Naive B cell (primary cell): Measurements from ENCODE around the gene ADH7. TPM values are rescaled to one million over a fixed set of nuclear protein-coding genes. Genes with fewer than 3 reads are reported as not detected.

Source experiments
- ATAC-seq, 2 donors: fragments of 150-1000 bp; cut with Tn5 transposase; 2 replicates each; pipeline ENCODE4 v1.10.0; 2021; ENCODE audit warnings: low read depth in 2 of 2, mild to moderate bottlenecking in 2 of 2, moderate library complexity in 2 of 2
- DNase-seq: peaks from one replicate; pipeline ENCODE4 v3.0.0; 2022
- H3K27ac Mint-ChIP-seq, 6 donors: one replicate each; pipeline ENCODE4 v1.8.0; 2020 to 2022; ENCODE audit warnings: mild to moderate bottlenecking in 6 of 6, mixed read lengths in 6 of 6, moderate library complexity in 5 of 6, inconsistent platforms in 2 of 6
- H3K27me3 Mint-ChIP-seq, 3 donors: one replicate each; pipeline ENCODE4 v1.8.0; 2021 to 2022; ENCODE audit warnings: mixed read lengths in 3 of 3, mild to moderate bottlenecking in 1 of 3
- H3K36me3 Mint-ChIP-seq, 2 donors: one replicate each; pipeline ENCODE4 v1.8.0; 2020 to 2022; ENCODE audit warnings: mixed read lengths in 2 of 2, inconsistent platforms in 1 of 2, mild to moderate bottlenecking in 1 of 2
- H3K4me1 Mint-ChIP-seq, 3 donors: one replicate each; pipeline ENCODE4 v1.8.0; 2020 to 2022; ENCODE audit warnings: mixed read lengths in 3 of 3, inconsistent platforms in 1 of 3, mild to moderate bottlenecking in 1 of 3, moderate library complexity in 1 of 3
- H3K4me3 Mint-ChIP-seq, 8 donors: one replicate each; pipeline ENCODE4 v1.8.0; 2020 to 2022; ENCODE audit warnings: mild to moderate bottlenecking in 8 of 8, mixed read lengths in 8 of 8, moderate library complexity in 8 of 8, inconsistent platforms in 2 of 8
- H3K9me3 Mint-ChIP-seq, 7 donors: one replicate each; pipeline ENCODE4 v1.8.0; 2020 to 2022; ENCODE audit warnings: mixed read lengths in 7 of 7, mild to moderate bottlenecking in 5 of 7, inconsistent platforms in 2 of 7, moderate library complexity in 1 of 7
- polyA plus RNA-seq, 6 donors: library from polyadenylated mRNA; unstranded; fragments of 300-500 nt; fragmentation: Illumina TruSeq; gene quantifications; one replicate each; pipeline ENCODE4 v1.2.3, GENCODE V29; 2021; ENCODE audit warnings: low read depth in 6 of 6

ADH7 gene
- polyA plus RNA-seq, result not detected

DNA sequence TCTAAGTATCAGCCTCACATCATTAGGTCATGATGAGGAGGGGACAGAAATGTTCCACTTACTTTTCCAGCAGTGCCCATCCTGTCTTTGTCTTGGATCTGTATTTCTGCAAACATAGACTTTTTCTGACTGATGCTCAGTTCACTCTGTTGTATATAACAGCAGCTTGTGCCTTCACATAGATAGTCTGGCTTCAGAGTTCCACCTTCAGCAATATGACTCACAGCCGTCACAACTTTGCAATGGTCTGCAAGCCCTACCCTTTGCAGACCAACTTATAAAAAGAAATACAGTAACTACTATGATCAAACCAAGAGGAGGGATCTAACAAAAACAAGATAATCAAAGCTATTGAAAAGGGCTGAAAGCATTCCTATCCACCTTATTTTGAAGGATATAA lies at the start of gene ADH7:
Gene ADH7 (minus strand): TSS at position 189 of the 400 bp plus-strand sequence. CDS start 109 bp downstream, at position 80.
- ATAC-seq (no peak), DNase-seq (no peak)
- no peaks in the 10 kb centered on the region for H3K4me1 Mint-ChIP-seq
- no peak within 1 kb of the TSS for H3K27ac Mint-ChIP-seq
- H3K9me3 Mint-ChIP-seq, result no peaks in the 10 kb centered on the region
- H3K27me3 Mint-ChIP-seq, result peaks cover 8 to 20% (median 12%) of the 10 kb centered on the region in 3 donors
- H3K36me3 Mint-ChIP-seq, result no peaks in the 10 kb centered on the region
- H3K4me3 Mint-ChIP-seq, result no peak within 1 kb of the TSS

DNA sequence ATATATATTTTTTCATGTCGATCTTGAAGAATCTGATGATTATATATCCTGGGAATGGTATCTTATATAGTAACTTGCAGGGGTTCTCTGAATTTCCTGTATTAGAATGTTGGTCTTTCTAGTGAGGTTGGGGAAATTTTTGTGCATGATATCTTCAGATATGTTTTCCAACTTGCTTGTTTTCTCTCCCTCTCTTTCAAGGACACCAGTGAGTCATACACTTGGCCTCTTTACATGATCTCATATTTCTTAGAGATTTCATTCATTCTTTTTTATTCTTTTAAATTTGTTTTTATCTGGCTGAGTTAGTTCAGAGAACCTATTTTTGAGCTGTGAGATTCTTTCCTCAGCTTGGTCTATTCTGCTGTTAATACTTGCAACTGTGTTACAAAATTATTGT lies 48.5 kb upstream of the ADH7 start:
- peaks cover 0 to 8% of the 10 kb centered on the region in 2 donors for H3K36me3 Mint-ChIP-seq
- no peaks in the 10 kb centered on the region for H3K27me3 Mint-ChIP-seq
- no peak overlapping the region for H3K4me3 Mint-ChIP-seq
- DNase-seq (no peak), ATAC-seq (no peak)
- H3K27ac Mint-ChIP-seq, result no peak overlapping the region
- H3K9me3 Mint-ChIP-seq, result peaks cover 7 to 47% (median 31%) of the 10 kb centered on the region in 7 donors
- H3K4me1 Mint-ChIP-seq, result no peaks in the 10 kb centered on the region

DNA sequence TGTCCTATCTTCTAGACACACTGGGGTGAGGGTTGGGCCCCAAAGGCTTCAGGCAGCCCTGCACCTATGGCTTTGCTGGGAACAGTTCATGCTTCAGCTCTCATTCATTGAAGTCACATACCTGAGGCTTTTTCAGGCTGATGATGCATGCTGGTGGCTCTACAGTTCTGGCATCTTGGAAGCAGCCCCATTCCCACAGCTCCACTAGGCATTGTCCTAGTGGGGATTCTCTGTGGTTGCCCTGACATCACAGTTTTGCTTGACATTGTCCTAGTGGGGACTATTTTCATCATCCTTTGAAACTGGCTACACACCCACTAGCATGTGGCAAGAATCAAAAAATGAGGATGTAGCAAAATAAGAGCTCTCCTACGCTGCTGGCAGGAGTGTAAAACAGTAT lies 38.0 kb upstream of the ADH7 start:
- ATAC-seq (no peak), DNase-seq (no peak)
- Mint-ChIP-seq H3K36me3 (no peaks in the 10 kb centered on the region), H3K4me1 (no peaks in the 10 kb centered on the region), H3K27me3 (peaks cover 6 to 12% (median 7%) of the 10 kb centered on the region in 3 donors), H3K4me3 (no peak overlapping the region), H3K27ac (no peak overlapping the region), H3K9me3 (no peaks in the 10 kb centered on the region)

DNA sequence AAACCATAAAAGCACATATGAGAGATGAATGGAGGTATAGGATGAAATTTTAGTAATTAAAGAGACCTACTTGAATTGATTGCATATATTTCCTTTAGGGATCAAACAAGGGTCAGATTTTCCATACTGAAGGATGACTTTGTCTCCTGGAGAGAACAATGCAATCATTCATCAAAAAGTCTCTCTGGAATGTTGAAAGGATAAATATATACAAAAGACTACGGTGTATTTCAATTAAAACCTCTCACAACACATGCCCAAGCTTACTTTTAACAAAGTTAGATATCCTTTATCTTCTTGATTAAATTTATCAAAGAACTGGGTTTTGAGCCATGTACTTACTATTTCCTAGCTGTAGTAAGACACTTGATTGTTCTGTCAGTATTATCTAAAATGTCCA lies 36.8 kb upstream of the ADH7 start:
- Mint-ChIP-seq H3K4me1 (no peaks in the 10 kb centered on the region), H3K27me3 (peaks cover 11 to 17% (median 12%) of the 10 kb centered on the region in 3 donors), H3K9me3 (no peaks in the 10 kb centered on the region), H3K4me3 (no peak overlapping the region), H3K36me3 (no peaks in the 10 kb centered on the region), H3K27ac (no peak overlapping the region)
- DNase-seq, result no peak
- ATAC-seq, result no peak

DNA sequence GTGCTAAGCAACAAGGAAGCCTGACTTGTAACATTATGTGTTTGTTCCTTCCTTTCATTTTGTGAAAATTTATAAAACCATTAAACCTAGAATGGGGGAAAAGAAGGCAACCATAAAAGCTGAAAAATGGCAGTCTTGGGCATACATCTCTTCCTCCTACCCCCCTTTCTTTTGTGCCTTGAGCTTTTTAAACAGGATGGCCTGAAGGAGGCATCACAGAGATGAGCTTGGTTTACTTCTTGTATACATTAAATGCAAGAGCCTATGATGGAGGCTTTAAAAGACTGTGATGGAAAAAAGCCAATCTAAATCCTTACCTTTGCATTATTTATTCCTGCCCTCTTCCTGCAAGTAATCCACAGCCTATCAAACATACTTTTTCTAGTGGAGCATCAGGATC lies 36.2 kb upstream of the ADH7 start:
- Mint-ChIP-seq H3K27ac (no peak overlapping the region), H3K4me1 (no peaks in the 10 kb centered on the region), H3K36me3 (no peaks in the 10 kb centered on the region), H3K4me3 (no peak overlapping the region), H3K9me3 (no peaks in the 10 kb centered on the region), H3K27me3 (peaks cover 11 to 17% (median 12%) of the 10 kb centered on the region in 3 donors)
- ATAC-seq (no peak), DNase-seq (no peak)

DNA sequence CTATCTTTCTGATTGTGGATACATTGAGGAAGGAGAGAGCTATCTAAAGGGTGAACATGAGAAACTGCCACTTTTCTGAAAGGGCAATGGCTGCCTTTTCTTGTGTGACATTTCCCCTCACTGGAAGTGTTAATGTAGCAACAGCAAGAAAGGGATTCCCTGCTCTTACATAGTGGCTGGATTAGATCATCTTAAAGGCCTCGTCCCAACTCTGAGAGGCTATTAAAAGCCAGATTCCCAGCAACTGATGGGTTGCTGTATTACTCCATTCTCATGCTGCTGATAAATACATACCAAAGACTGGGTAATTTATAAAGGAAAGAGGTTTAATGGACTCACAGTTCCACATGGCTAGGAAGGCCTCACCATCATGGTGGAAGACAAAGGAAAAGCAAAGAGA lies 33.7 kb upstream of the ADH7 start:
- Mint-ChIP-seq H3K4me3 (no peak overlapping the region), H3K27me3 (peaks cover 11 to 24% (median 19%) of the 10 kb centered on the region in 3 donors), H3K36me3 (no peaks in the 10 kb centered on the region), H3K27ac (no peak overlapping the region), H3K9me3 (no peaks in the 10 kb centered on the region), H3K4me1 (no peaks in the 10 kb centered on the region)
- no peak for DNase-seq
- ATAC-seq, result no peak

DNA sequence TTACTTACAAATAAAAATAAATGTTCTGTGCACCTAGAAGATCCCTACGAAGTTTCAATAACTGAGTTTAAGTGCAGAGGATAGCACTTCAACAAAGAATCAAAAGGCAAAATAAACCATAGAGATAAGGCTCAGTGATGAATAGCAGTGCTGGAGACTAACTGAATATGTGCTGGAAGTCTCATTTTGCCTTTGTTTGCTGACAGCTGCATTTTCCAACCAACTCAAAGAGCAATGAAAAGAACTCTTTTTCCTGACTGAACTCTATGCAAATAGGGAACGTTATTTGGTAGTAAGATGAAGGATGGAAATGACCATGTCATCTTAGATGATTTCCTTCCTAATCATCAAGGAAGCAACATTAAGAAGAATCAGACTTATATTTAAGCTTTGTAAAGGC lies 32.7 kb upstream of the ADH7 start:
- Mint-ChIP-seq H3K36me3 (no peaks in the 10 kb centered on the region), H3K4me1 (no peaks in the 10 kb centered on the region), H3K4me3 (no peak overlapping the region), H3K27me3 (peaks cover 13 to 24% (median 19%) of the 10 kb centered on the region in 3 donors), H3K9me3 (no peaks in the 10 kb centered on the region), H3K27ac (peak overlapping the region in 1 of 6 donors; percentile 78)
- ATAC-seq (no peak), DNase-seq (no peak)

DNA sequence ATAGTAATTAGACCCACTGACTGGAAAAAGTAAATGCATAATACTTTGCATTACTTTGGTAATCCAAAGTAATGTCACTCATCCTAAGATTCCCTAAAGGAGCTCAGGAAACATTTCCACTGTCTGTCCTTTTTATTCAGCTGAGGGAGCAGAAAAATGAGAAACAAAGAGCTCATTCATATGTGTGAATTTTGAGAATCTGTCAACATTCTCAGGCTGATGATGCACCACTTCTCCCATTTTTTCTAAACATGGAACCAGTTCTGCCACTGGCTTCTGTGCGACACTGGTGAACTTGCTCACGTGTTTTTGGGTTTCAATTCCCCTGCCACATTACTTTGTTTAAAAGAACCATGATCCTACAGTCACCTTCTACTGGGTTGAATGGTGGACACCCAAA lies 28.4 kb upstream of the ADH7 start:
- H3K4me3 Mint-ChIP-seq, result no peak overlapping the region
- no peaks in the 10 kb centered on the region for H3K9me3 Mint-ChIP-seq
- no peak for ATAC-seq

DNA sequence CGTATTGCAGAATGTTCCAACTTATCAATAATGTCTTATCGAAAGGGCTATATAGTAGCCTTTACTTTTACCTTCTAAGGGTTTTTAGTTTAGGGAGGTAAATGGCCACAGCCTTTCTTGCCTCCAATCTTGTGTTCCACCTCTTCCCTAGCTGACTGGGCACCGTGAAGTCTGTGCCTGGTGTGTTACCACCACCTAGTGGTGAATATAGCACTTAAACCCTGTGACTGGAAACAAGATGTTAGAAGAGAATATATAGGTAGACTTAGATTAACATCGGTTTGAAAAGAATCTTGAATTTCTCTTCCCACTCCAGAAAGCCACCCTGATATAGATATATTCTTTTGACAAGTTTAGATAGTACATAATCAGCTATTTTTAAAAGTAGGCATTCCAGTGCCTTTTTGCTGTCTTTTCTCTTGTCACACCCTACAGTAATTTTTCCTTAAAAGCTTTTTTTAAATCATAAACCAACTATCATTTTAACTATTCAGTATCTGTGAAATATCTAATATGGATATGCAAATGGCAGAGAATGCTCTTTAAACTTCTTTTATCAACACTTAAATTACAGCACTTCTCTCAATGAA lies 27.8 kb upstream of the ADH7 start:
- Mint-ChIP-seq H3K27ac (no peak overlapping the region), H3K4me1 (no peaks in the 10 kb centered on the region), H3K4me3 (no peak overlapping the region), H3K27me3 (peaks cover 7 to 34% (median 16%) of the 10 kb centered on the region in 3 donors), H3K36me3 (no peaks in the 10 kb centered on the region), H3K9me3 (no peaks in the 10 kb centered on the region)
- ATAC-seq, result peak; percentile 55 to 61
- DNase-seq, result peak; percentile 27

More for the DNA sequence above, 28.4 kb upstream of the ADH7 start:
- Mint-ChIP-seq H3K36me3 (no peaks in the 10 kb centered on the region), H3K4me1 (no peaks in the 10 kb centered on the region), H3K27me3 (peaks cover 13 to 34% (median 20%) of the 10 kb centered on the region in 3 donors), H3K27ac (peak overlapping the region in 1 of 6 donors; percentile 17)
- no peak for DNase-seq

DNA sequence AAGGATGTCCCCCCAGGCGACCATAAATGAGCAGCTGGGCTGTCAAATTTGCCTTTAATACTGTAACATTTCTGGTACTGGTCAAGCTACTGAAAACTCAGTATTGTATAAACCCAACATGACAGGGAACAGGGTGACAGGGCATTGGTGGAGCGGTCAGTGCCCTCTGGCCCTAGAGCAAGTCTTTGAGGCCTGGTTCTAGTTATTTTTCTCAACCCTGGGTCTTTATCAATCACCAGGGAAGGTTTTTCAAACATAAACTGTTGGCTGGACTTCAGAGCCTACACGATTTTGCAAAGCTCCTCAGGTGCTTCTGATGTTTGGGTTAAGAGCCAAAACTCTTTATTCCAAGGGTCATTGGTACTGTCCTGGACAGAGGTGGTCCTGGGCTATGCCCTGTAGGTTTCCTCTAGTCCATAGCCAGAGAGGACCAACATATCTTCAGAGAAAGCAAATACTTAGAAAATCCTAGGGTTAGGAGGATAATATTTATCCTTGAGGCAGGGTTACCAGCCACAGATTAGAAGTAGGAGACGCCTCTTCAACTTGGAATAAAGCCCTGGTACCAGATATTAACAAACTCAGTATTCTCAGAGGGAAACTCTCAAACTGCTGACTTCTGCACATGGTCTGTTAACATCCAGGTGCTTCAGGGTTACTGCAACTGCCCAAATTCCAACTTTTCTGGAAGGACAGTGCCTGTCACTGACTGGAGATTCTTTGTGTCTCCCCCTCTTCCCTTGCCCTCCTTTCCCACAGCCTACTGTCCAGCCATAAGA lies 26.7 kb upstream of the ADH7 start:
- Mint-ChIP-seq H3K4me1 (no peaks in the 10 kb centered on the region), H3K36me3 (no peaks in the 10 kb centered on the region), H3K4me3 (no peak overlapping the region), H3K9me3 (no peaks in the 10 kb centered on the region), H3K27ac (no peak overlapping the region), H3K27me3 (peaks cover 4 to 32% (median 13%) of the 10 kb centered on the region in 3 donors)
- DNase-seq (no peak), ATAC-seq (no peak)

DNA sequence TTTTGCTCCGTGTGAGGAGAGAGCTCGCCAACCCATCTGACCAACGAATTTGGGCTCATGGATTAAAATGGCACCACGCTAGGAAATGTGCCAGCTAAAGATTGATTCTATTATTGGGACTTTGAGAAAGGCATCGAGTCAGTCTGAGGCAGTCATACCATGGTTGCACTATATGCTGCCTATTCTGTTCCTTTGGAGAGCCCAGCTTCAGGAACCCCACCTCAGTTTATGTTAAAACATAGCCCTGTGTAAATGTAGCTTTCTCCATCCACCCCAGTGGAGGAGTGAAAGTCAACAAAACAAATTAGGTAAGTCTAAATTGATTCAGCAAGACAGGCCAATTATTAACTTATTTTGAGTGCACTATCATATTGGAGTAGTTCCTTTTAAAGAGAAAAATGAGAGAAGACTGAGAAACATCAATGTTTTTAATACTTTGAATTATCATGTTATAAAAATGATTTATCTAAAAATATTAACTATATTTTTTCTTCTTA lies 24.5 kb upstream of the ADH7 start:
- Mint-ChIP-seq H3K9me3 (no peaks in the 10 kb centered on the region), H3K4me3 (no peak overlapping the region), H3K27ac (no peak overlapping the region), H3K27me3 (peaks cover 4 to 34% (median 13%) of the 10 kb centered on the region in 3 donors), H3K36me3 (no peaks in the 10 kb centered on the region), H3K4me1 (no peaks in the 10 kb centered on the region)
- ATAC-seq, result no peak
- DNase-seq, result no peak

DNA sequence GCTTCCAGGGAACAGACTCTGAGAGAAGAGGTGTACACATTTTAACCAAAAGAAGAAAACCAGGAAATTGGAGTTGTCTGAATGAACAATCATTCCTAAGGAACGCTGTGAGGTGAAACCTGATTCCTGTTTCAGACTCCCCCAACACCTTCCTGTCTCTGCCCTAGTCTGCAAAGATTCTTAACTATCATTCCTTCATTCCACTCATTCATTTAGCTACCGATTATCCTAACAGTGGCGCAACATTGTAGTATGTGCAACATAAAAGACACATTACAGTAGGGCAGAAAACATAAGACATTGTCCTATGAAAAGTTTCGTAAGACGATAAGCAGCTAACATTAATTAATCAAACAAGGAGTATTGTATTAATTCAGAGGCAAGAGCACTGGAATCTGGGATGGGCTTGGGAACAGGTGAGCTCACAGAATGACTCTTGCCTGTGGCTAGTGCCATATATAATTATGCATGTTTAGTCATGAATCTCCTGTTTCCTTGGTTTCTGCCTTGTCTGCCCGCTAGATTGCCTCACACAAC lies 23.8 kb upstream of the ADH7 start:
- peaks cover 4 to 33% (median 15%) of the 10 kb centered on the region in 3 donors for H3K27me3 Mint-ChIP-seq
- no peak for DNase-seq
- H3K36me3 Mint-ChIP-seq, result no peaks in the 10 kb centered on the region
- H3K4me1 Mint-ChIP-seq, result no peaks in the 10 kb centered on the region
- no peak overlapping the region for H3K27ac Mint-ChIP-seq
- H3K9me3 Mint-ChIP-seq, result no peaks in the 10 kb centered on the region
- no peak overlapping the region for H3K4me3 Mint-ChIP-seq
- ATAC-seq, result no peak

DNA sequence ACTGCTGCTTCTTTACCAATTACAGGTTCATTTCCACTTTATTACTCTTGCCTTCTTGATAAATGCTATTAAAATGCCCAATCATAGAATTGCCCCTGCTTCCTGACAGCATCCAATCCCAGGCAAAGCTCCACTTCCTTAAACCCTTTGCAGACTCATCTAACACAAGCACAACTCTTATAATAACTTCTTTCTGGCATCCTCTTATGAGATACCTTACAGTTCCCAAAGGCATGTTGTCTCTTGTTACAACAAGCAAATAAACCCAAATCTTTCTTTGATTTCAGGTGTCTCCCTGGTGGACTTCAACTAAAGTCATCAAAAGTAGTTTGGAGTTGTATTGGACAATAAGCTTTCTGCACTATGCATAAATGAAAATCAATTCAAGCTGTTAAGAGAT lies 22.5 kb upstream of the ADH7 start:
- no peaks in the 10 kb centered on the region for H3K4me1 Mint-ChIP-seq
- peaks cover 0 to 7% of the 10 kb centered on the region in 2 donors for H3K36me3 Mint-ChIP-seq
- H3K27ac Mint-ChIP-seq, result no peak overlapping the region
- no peak for DNase-seq
- H3K27me3 Mint-ChIP-seq, result peaks cover under 1 to 33% (median 23%) of the 10 kb centered on the region in 3 donors
- no peak overlapping the region for H3K4me3 Mint-ChIP-seq
- ATAC-seq, result no peak
- H3K9me3 Mint-ChIP-seq, result peaks cover 4 to 11% (median 6%) of the 10 kb centered on the region in 7 donors

DNA sequence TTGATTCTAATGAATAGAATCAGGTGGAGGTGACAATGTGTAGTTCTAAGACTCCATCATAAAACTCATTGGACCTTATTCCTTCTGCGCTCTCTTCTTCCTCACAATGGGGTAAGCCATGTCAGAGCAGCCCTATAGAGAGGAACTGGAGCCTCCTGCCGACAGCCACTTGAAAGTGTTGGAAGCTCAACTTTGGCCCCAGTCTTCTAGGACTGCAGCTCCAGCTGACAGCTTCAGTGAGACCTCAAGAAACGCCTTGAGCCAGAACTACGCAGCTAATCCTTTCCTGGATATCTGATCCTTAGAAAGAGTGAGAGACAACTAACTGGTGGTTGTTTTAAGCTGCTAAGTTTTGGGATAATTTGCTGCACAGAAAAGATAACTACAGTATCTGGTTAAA lies 22.1 kb upstream of the ADH7 start:
- Mint-ChIP-seq H3K4me3 (no peak overlapping the region), H3K9me3 (peaks cover 4 to 15% (median 9%) of the 10 kb centered on the region in 7 donors), H3K27me3 (peaks cover 0 to 33% (median 25%) of the 10 kb centered on the region in 3 donors), H3K4me1 (no peaks in the 10 kb centered on the region), H3K27ac (no peak overlapping the region), H3K36me3 (peaks cover 0 to 11% of the 10 kb centered on the region in 2 donors)
- no peak for ATAC-seq
- no peak for DNase-seq
